Endometrial microvascular endothelial cells (primary cell): ENCODE data around the gene SCT. TPM values are rescaled to one million over a fixed set of nuclear protein-coding genes. Genes with fewer than 3 reads are reported as not detected.
"Not testable (repeated sequence)": the region's sequence is repeated elsewhere in the genome, so short reads cannot be mapped to it uniquely, and the experiment has no call there.

Source experiments
- in situ Hi-C: cut with HindIII; loops from 2 replicates; pipeline ENCODE4 v1.10.0; 2017; ENCODE audit warnings: low sequenced_read_pairs, low pct_unique_long_range_greater_than_20kb; ENCODE audit errors: inconsistent ontology term
- total RNA-seq: library from RNA; depleted of rRNA; stranded (reverse); fragments of >200 nt; gene quantifications from one replicate; pipeline ENCODE4 v1.2.3, GENCODE V29; 2015; ENCODE audit errors: inconsistent ontology term

The SCT gene, protein sequence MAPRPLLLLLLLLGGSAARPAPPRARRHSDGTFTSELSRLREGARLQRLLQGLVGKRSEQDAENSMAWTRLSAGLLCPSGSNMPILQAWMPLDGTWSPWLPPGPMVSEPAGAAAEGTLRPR
- total RNA-seq = not detected

DNA sequence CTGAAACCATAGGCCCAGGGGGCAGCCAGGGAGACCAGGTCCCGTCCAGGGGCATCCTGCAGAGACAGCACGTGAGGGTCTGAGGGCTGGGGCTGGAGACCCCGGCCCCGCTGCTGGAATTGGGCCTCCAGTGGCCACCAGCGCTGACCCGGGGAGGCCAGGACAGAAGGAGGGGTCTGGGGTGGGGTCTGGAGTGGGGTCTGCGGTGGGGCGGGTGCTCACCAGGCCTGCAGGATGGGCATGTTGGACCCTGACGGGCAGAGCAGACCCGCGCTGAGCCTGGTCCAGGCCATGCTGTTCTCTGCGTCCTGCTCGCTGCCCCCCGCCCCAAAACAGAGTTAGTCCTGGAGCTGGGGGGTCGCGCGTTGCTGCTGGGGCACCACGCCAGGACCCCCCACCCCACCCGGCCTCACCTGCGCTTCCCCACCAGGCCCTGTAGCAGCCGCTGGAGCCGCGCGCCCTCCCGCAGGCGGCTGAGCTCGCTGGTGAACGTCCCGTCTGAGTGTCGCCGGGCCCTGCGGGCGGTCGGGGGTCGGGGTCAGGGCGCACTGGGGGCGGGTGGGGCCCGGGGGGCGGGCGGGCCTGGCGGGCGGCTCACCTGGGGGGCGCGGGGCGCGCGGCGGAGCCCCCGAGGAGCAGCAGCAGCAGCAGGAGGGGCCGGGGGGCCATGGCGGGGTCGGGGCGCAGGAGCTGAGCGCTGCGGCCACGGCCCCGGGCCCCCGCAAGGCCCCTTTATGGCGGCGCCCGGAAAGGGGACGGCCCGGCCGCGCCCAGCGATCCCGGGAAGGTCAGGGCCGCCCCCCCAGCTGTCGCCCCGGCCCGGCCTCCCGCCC, at the start of gene SCT:
TSS of gene SCT (minus strand) at position 707 of the 833 bp plus-strand sequence. CDS start at position 669, 38 bp downstream.
- in situ Hi-C loops = no loop called here

DNA sequence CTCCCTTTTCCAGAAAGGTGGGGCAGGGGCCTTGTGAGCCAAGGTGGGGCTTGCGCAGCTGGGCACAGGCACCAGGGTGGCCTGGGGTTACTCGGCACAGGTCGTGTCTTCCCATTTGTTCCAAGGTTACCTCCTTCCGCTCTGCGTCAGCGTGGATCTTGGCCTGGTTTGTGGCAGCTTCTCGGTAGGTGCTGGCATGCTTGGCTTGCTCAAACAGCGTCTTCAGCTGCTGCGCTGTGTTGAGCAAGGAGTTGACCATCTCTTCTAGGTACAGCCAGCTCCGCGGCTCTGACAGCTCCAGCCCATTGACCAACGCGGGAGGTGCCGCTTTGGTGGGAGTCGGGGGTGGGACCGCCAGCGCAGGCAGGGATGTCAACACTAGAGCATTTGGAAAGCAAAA, 47.4 kb upstream of the SCT start:
- in situ Hi-C loops = no loop called here

DNA sequence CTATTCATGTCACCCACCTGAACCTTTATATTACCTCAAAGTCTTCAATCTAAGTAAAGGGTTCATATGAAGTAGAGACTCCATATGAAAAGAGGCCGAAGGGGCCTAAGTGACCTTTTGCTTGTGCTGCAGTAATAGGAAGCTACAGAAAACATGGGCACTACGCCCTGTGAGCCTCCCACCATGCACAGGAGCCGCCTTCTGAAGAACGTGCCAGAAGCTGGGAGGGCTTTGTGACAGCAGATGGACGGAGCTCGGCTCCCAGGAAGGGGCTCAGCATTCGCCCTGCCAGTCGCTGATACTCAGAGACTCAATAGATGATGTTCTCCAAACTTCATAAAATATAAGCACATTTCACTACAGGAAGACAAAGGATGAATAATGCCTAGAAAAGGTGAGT, 46.9 kb upstream of the SCT start:
- in situ Hi-C loops = no loop called here

DNA sequence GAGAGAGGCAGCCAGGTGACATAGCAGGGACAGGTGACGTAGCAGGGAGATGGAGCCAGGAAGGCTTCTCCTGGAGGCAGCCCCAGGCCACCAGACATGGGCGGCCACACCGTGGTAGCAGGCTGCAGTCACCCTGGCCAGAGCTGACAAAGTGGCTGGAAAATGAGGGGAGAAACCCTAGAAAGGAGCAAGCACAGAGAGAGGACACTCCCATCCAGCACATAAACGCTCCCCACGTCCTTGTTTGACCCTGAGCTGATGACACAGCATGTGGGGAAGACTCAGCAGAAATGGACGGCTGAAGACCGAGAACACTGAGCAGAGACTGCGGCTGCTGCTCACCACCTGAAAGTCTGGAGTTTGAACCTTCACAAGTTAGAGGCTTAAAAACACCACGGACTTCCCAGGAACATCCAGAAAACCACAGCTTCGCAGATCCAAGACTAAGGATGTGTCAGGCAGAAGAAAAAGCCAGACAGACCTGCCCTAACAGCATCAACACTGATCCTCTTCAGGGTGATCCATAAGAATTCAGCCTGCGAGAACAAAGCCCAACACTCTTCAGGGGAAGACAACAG, 38.8 kb upstream of the SCT start:
- in situ Hi-C loops = no loop called here

DNA sequence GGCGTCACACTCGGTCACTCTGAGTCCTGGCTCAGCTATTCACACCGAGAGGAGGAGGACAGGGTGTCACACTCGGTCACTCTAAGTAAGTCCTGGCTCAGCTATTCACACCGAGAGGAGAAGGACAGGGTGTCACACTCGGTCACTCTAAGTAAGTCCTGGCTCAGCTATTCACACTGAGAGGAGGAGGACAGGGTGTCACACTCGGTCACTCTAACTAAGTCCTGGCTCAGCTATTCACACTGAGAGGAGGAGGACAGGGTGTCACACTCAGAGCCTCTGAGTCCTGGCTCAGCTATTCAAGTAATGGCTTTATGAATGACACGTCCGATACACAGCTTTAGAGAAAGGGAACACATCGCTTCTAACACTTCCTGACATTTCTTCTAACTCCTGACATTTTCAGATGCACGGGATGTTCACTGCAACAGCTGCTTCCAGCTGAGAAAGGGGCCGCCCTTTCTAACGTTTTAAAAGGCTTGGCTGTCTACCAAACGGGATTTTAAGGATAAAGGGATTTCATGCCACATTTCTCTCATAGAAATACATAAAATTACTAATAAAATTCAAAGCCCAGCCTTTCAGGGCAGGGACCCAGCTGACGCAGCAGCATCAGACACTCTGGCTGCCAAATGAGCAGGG, 38.2 kb upstream of the SCT start:
- in situ Hi-C loops = no loop called here

DNA sequence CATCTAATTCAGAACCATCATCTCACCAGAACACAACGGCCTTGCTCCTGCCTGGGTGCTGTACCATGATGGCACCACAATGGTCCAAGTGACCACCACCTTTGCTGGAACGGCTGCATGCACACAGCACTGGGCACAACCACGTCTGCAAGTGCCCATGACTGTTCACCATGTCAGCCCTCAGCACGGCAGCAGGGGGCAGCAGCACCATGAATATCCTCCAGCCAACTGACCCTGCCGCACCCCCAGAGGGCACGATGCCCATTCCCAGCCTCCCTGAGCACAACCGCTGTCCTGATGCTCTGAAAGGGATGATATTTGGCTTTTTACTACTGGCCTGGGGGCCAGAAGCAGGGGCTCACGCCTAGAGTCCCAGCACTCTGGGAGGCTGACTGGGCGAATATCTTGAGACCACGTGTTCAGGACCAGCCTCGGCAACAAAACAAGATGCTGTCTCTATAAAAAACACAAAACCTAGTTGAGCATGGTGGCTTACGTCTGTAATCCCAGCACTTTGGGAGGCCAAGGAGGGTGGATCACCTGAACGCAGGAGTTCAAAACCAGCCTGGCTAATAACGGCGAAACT, 35.8 kb upstream of the SCT start:
- in situ Hi-C loops = no loop called here

DNA sequence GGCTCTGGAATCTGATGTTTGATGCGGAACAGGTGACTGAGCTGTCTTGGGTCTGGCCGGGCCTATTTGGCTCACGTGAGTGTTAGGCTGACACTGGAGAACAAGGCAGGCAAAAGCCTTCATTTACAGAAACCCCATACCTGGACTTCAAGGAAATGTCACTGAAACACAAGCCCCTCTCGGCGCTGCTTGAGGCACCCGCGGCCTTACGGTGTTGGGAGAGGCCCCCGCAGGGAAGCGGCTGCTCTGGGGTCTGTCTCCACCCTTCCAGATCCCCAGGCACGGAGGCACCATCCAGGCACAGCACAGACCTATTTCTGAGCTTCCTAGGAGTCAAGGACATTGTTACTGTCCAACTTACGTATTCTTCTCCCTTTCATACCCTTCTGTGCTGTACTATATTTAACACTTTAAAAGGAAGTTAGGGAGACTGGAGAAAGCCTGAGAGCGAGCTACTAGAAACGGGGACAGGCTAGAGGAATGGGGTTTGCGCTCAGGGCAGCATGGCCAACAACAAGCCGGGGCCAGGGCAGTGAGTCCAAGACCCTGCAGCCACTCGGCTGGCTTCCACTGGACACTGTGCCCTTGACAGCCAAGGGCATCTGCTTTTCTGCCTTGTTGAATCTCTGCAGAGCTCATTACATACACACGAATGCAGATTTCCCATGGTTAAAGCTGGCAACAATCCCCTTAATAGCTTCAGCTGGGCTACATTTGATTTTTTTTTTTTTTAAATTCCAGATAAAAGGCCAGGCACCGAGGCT, 33.9 kb upstream of the SCT start:
- in situ Hi-C loops = no loop called here

DNA sequence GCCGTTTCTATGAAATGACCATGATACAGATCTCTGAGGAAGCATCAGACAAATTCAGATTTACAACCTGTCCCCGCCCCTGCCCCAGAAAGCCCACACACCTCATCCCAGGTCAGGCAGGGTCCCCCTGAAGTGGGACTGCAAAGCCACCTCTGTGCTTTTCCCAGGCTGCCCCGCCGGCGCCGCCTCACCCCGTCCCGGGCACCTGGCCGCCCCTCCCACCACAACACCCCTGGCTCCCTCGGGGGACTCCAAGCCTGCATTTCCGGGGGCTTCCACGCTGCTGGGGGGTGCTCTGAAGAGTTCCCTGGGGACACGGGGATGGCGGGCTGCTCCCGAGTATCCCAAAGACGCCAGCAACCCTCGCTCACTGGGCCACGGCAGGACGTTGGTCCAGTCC, 33.3 kb upstream of the SCT start:
- in situ Hi-C loops = no loop called here

DNA sequence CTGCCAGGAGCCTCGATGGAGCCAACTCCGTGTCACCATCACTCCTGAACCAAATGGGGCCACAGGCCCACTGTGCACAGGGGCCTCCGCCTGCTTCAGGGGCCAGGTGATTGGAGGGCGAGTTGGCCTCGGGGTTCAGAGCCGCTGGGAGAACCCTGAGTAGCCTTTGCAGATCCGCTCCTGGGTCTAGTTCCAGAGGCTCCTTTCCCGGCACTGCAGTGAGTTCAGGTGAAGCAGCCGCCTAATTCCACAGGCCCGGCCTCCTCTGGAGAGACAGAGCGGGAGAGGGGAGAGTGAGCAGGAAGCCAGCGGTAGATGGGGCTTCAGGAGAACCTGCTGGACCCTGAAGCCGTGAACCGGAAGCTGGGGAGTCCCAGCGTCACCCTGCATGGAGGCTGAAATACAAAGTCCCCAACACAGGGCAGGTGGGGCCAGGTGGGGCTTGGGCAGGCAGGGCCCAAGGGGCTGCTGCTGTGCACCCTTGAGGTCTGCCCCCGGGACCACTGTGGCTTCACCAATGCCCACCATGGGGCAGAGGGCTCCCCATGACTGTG, 32.6 kb upstream of the SCT start:
- in situ Hi-C loops = no loop called here

DNA sequence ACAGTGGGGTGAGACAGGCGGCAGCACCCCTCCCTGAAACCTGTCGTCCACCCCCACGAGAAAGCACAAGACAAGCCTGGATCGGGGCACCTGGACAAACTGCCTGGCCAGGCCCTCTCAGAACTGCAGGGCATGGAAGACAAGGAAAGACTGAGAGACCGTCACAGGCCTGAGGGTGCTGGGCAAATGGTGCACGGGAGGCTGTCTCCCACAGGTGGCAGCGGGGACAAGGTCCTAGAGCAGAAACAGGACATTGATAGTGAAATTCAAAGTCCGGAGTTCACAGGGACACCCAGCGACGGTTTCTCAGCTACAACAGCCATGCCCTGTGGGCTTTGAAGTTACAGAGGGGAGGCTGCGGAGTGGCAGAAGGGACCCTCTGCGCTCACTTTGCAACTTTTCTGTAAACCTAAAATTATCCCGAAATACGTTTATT, 30.7 kb upstream of the SCT start:
- in situ Hi-C loops = no loop called here

DNA sequence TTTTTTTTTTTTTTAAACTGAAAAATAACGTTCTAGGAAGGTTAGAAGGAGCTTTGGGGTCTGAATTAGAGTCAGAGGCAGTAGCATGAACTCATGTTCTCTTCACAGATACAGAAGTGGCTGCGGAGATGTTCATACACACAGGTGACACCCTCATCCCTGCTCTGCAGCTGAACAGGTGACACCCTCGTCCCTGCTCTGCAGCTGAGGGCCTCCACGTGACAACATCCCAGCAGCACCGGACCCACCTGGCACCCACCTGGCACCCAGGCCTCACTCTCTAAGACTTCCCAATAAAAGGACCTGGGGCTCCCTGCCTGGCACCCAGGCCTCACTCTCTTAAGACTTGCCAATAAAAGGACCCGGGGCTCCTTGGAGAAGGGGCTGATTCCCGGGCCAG, 29.9 kb upstream of the SCT start:
- in situ Hi-C loops = no loop called here

DNA sequence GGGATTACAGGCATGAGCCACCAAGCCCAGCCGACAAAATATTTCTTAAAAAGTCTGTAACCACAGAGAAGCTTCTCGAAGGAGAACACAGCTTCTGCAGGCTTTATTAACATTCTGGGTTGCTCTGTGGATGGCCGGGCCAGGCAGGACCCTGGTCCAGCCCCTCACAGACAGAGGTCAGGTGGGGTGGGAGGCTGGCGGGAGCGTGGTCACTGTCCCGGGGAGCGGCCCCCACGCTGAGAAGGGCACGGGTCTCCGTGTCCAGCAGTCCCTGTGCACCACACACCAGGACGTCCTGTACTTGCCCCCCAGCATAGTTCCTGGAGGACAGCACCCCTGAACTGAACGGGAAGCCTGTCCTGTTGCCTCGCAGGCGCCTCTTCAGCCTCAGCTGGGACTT, 29.4 kb upstream of the SCT start:
- in situ Hi-C loops = no loop called here

DNA sequence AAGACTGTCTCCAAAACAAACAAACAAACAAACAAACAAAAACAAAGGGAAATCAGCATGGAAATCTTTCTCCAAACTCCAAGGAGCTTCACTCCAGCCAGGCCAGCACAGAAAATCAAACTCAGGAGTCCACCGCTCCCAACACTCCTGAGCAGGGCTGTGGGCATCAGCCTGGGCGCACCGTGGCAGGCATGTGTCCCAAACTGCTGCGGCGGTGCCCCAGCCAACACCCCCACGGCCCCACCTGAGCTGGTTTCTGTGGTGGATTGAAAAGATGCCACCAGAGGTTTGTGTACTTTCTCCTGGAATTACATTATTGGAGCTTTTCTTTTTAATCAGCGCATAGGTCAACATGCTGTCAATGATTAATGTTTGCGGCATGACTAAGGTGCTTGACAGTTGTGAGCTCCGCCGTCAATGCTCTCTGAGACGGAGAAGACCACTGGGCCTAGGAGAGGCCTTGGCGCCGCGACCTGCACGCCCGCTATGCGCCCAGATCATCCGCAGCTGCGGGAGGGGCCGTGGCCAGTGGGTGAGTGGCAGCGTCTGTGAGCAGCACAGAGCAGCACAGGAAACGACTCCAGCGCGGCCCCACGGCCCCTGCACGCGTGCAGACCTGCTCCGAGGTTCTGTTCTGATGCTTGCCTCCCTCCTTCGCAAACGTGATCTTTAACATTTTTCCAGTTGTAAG, 28.2 kb upstream of the SCT start:
- in situ Hi-C loops = no loop called here

DNA sequence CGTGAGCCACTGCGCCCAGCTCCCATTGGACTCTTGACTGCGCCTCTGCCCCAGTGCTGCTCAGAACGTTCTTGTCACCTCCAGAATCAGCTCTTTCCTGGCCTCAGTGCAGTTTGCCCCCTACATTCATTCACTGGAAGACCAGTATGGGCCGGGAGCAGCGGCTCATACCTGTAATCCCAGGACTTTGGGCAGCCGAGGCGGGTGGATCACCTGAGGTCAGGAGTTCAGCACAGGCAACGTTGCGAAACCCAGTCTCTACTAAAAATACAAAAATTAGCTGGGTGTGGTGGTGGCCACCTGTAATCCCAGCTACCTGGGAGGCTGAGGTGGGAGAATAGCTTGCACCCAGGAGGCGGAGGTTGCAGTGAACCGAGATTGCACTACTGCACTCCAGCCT, 27.5 kb upstream of the SCT start:
- in situ Hi-C loops = not testable (repeated sequence)

DNA sequence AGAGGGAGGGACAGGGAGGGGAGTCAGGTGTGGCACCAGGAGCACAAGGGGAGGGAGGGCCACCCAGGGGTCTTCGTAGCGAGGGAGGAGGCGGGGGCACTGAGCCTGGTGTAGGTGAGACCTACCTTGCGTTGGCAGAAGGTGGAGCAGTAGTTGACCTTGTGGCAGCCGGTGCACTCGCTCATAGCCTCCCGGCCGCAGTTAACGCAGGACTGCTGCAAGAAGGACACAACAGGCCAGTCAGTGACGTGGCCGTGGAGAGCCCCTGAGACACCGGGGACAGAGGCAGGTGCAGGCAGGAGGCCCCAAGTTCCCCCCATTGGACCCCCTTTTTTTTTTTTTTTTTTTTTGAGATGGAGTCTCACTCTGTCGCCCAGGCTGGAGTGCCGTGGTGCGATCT, 26.9 kb upstream of the SCT start:
- in situ Hi-C loops = no loop called here

DNA sequence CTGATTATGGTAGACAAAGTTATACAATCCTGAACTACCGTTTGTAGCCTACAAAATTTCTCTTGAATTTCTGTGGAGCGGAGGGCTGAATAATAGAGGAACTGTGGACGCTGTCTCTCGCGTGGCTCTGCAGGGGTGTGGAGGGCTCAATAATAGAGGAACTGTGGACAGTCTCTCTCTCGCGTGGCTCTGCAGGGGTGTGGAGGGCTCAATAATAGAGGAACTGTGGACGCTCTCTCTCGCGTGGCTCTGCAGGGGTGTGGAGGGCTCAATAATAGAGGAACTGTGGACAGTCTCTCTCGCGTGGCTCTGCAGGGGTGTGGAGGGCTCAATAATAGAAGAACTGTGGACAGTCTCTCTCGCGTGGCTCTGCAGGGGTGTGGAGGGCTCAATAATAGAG, 26.2 kb upstream of the SCT start:
- in situ Hi-C loops = not testable (repeated sequence)

DNA sequence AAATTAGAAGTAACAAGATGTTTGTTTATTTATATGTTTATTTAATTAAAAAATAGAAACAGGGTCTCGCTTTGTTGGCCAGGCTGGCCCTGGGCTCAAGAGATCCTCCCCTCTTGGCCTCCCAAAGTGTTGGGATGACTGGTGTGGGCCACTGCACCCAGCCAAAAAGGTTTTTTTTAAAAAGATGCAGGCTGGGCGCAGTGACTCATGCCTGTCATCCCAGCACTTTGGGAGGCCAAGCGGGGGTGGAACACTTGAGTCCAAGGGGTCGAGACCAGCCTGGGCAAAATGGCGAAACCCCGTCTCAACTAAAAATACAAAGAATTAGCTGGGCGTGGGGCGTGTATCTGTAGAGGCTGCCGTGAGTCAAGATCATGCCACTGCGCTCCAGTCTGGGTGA, 23.5 kb upstream of the SCT start:
- in situ Hi-C loops = no loop called here

DNA sequence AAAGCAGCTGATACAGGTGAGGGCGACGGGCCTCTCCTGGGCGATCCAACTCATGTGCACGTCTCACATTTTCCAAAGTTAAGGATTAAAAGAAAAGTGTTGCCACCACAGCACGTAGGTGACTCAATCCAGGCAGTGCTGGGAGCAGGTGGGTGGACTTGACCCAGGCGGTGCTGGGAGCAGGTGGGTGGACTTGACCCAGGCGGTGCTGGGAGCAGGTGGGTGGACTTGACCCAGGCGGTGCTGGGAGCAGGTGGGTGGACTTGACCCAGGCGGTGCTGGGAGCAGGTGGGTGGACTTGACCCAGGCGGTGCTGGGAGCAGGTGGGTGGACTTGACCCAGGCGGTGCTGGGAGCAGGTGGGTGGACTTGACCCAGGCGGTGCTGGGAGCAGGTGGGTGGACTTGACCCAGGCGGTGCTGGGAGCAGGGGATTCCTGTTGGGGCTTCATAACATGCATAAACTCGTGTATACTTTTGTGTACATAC, 20.7 kb upstream of the SCT start:
- in situ Hi-C loops = not testable (repeated sequence)
